ENCODE results near the gene RNF123.

The RNF123 gene

GRCh38 chr3:49769286-49769915 lies 80.0 kb downstream of the RNF123 start:
- H3K36me3 ChIP-seq (ENCODE audit: insufficient read depth, low read length), result peaks cover 11% of the 10 kb centered on the region; the same call in 1 of the 2 replicates
- peaks cover 43% of the 10 kb centered on the region for H3K79me2 ChIP-seq (ENCODE audit: insufficient read depth, low read length)
- no peaks in the 10 kb centered on the region for H3F3A ChIP-seq (ENCODE audit: insufficient read depth, low read length)
- H3K9me3 ChIP-seq (ENCODE audit: low read length), result no peaks in the 10 kb centered on the region
- no peak overlapping the region for H2AFZ ChIP-seq (ENCODE audit: low read length)
- no peak overlapping the region for H3K4me3 ChIP-seq (ENCODE audit: low read depth, low read length, poor library complexity, severe bottlenecking)
- no peak overlapping the region for H3K9ac ChIP-seq (ENCODE audit: low read length)
- H3K4me1 ChIP-seq (ENCODE audit: insufficient read depth, low read length, severe bottlenecking), result no peaks in the 10 kb centered on the region
- H3K27ac ChIP-seq (ENCODE audit: low read depth, low read length, poor library complexity, severe bottlenecking), result no peak overlapping the region
- TF ChIP-seq, protein P1, sequence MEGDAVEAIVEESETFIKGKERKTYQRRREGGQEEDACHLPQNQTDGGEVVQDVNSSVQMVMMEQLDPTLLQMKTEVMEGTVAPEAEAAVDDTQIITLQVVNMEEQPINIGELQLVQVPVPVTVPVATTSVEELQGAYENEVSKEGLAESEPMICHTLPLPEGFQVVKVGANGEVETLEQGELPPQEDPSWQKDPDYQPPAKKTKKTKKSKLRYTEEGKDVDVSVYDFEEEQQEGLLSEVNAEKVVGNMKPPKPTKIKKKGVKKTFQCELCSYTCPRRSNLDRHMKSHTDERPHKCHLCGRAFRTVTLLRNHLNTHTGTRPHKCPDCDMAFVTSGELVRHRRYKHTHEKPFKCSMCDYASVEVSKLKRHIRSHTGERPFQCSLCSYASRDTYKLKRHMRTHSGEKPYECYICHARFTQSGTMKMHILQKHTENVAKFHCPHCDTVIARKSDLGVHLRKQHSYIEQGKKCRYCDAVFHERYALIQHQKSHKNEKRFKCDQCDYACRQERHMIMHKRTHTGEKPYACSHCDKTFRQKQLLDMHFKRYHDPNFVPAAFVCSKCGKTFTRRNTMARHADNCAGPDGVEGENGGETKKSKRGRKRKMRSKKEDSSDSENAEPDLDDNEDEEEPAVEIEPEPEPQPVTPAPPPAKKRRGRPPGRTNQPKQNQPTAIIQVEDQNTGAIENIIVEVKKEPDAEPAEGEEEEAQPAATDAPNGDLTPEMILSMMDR (IDR thresholded peaks at IDR 0.05; ENCODE audit: low read length), result no peak
- TF ChIP-seq EZH2 (IDR thresholded peaks at IDR 0.05; ENCODE audit: borderline replicate concordance, low read length), result no peak
- no peaks in the 10 kb centered on the region for H3K9me2 ChIP-seq (ENCODE audit: low read depth, low read length)
- no peak overlapping the region for H3K4me2 ChIP-seq (ENCODE audit: low read length)
- no peaks in the 10 kb centered on the region for H3K27me3 ChIP-seq (ENCODE audit: insufficient read depth, low read length)
- no peaks in the 10 kb centered on the region for H4K20me1 ChIP-seq (ENCODE audit: insufficient read depth, low read length)

DNA sequence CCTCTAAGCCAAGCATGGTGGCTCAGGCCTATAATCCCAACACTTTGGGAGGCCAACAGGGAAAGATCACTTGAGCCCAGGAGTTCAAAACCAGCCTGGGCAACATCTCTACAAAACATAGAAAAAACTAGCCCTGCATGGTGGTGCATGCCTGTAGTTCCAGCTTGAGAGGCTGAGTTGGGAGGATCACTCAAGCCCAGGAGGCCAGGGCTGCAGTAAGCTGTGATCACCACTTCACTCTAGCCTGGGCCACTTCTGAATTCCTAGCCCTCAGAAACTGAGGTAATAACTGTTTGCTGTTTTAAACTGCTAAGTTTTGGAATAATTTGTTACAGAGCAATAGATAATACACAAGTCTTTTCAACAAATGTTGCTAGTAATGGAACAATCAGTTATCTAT lies 80.6 kb downstream of the RNF123 start:
- Histone ChIP-seq H3K4me2 (ENCODE audit: low read length) (no peak overlapping the region), H4K20me1 (ENCODE audit: insufficient read depth, low read length) (no peaks in the 10 kb centered on the region), H3K9ac (ENCODE audit: low read length) (no peak overlapping the region), H3K27ac (ENCODE audit: low read depth, low read length, poor library complexity, severe bottlenecking) (no peak overlapping the region), H3K9me2 (ENCODE audit: low read depth, low read length) (no peaks in the 10 kb centered on the region), H3K27me3 (ENCODE audit: insufficient read depth, low read length) (no peaks in the 10 kb centered on the region), H3K36me3 (ENCODE audit: insufficient read depth, low read length) (peaks cover 6% of the 10 kb centered on the region; the same call in 1 of the 2 replicates), H2AFZ (ENCODE audit: low read length) (no peak overlapping the region), H3K79me2 (ENCODE audit: insufficient read depth, low read length) (peaks cover 45% of the 10 kb centered on the region), H3K9me3 (ENCODE audit: low read length) (no peaks in the 10 kb centered on the region), H3K4me3 (ENCODE audit: low read depth, low read length, poor library complexity, severe bottlenecking) (no peak overlapping the region), H3F3A (ENCODE audit: insufficient read depth, low read length) (no peaks in the 10 kb centered on the region), H3K4me1 (ENCODE audit: insufficient read depth, low read length, severe bottlenecking) (no peaks in the 10 kb centered on the region)
- no peak for TF ChIP-seq EZH2 (IDR thresholded peaks at IDR 0.05; ENCODE audit: borderline replicate concordance, low read length)
- TF ChIP-seq, protein P1 (IDR thresholded peaks at IDR 0.05; ENCODE audit: low read length), result no peak

All from OCI-LY1 (cell line).